Upper lobe of right lung (tissue), 1 donor: Measurements from ENCODE around the gene POFUT1. TPM values are rescaled to one million over a fixed set of nuclear protein-coding genes. Genes with fewer than 3 reads are reported as not detected.
"Not testable (repeated sequence)": the region's sequence is repeated elsewhere in the genome, so short reads cannot be mapped to it uniquely, and the experiment has no call there.

Source experiments
- ATAC-seq: fragments of 200-7000 bp; cut with Tn5 transposase; one replicate; pipeline ENCODE4 v1.9.1; 2020; ENCODE audit warnings: mild to moderate bottlenecking, moderate library complexity
- DNase-seq: peaks from one replicate; pipeline ENCODE4 v3.0.0-alpha.2; 2020
- H3K27ac ChIP-seq: fragments of 200-600 bp; one replicate; pipeline ENCODE4 v1.8.0; 2022
- H3K27me3 ChIP-seq: fragments of 200-600 bp; one replicate; pipeline ENCODE4 v1.8.0; 2022; ENCODE audit warnings: mild to moderate bottlenecking
- H3K36me3 ChIP-seq: fragments of 200-600 bp; one replicate; pipeline ENCODE4 v1.8.0; 2022
- H3K4me1 ChIP-seq: fragments of 200-600 bp; one replicate; pipeline ENCODE4 v1.8.0; 2022
- H3K4me3 ChIP-seq: fragments of 200-600 bp; one replicate; pipeline ENCODE4 v1.8.0; 2022; ENCODE audit warnings: mild to moderate bottlenecking
- H3K9me3 ChIP-seq: fragments of 200-600 bp; one replicate; pipeline ENCODE4 v1.8.0; 2022
- CTCF ChIP-seq: fragments of 200-600 bp; IDR thresholded peaks from one replicate; pipeline ENCODE4 v1.8.0; 2022; ENCODE audit warnings: antibody characterized with exemption
- intact Hi-C: fragments of 100-400 bp; cut with DNase I; formaldehyde crosslinking; loops from one replicate; pipeline ENCODE4 v1.11.0; 2022
- total RNA-seq: library from RNA; stranded (reverse); fragmentation: NEBNext Ultra II Directional; extraction: Animal tissue kit (Norgen Biotek cat#: 25700); gene quantifications from one replicate; pipeline ENCODE4 v1.2.1, GENCODE V29; 2021
- donor health status: DM: no; HTN: yes; CAD: no; lungs with severe emphysema.

Gene POFUT1
- total RNA-seq, 1 donor from 2014 or later: 31.5 TPM

- TF ChIP-seq CTCF: no peak
- intact Hi-C loops: no loop called here
Observed at GRCh38 chr20:32241807-32242206, 34.1 kb downstream of the POFUT1 start.

GRCh38 chr20:32244150-32244823, 36.6 kb downstream of the POFUT1 start:
- no peak for ATAC-seq
- H3K9me3 ChIP-seq: no peaks in the 10 kb centered on the region

More at GRCh38 chr20:32241807-32242206, 34.1 kb downstream of the POFUT1 start:
- Histone ChIP-seq H3K9me3 (no peaks in the 10 kb centered on the region), H3K27ac (no peak overlapping the region), H3K36me3 (no peaks in the 10 kb centered on the region), H3K4me1 (no peaks in the 10 kb centered on the region), H3K27me3 (no peaks in the 10 kb centered on the region), H3K4me3 (no peak overlapping the region)
- ATAC-seq: no peak
- no peak for DNase-seq

GRCh38 chr20:32244959-32245358, 37.3 kb downstream of the POFUT1 start:
- Histone ChIP-seq H3K4me1 (no peaks in the 10 kb centered on the region), H3K27ac (no peak overlapping the region), H3K27me3 (no peaks in the 10 kb centered on the region), H3K9me3 (no peaks in the 10 kb centered on the region), H3K36me3 (no peaks in the 10 kb centered on the region), H3K4me3 (no peak overlapping the region)
- DNase-seq (no peak), ATAC-seq (no peak)
- TF ChIP-seq CTCF: no peak
- intact Hi-C loops: no loop called here

More at GRCh38 chr20:32244150-32244823, 36.6 kb downstream of the POFUT1 start:
- intact Hi-C loops: no loop called here
- Histone ChIP-seq H3K4me1 (no peaks in the 10 kb centered on the region), H3K4me3 (no peak overlapping the region), H3K27me3 (no peaks in the 10 kb centered on the region), H3K36me3 (no peaks in the 10 kb centered on the region), H3K27ac (no peak overlapping the region)
- no peak for DNase-seq
- no peak for TF ChIP-seq CTCF

GRCh38 chr20:32246208-32246607, 38.5 kb downstream of the POFUT1 start:
- H3K36me3 ChIP-seq, H3K4me1 ChIP-seq, DNase-seq, H3K27ac ChIP-seq, H3K27me3 ChIP-seq, H3K4me3 ChIP-seq, intact Hi-C loops, ATAC-seq, H3K9me3 ChIP-seq: not testable (repeated sequence)

GRCh38 chr20:32248043-32248442, 40.4 kb downstream of the POFUT1 start:
- no peak overlapping the region for H3K4me3 ChIP-seq
- no peaks in the 10 kb centered on the region for H3K36me3 ChIP-seq
- no peak for TF ChIP-seq CTCF
- DNase-seq: no peak
- no peak overlapping the region for H3K27ac ChIP-seq
- intact Hi-C loops: no loop called here
- ATAC-seq: no peak
- no peaks in the 10 kb centered on the region for H3K4me1 ChIP-seq
- H3K9me3 ChIP-seq: no peaks in the 10 kb centered on the region
- no peaks in the 10 kb centered on the region for H3K27me3 ChIP-seq

- intact Hi-C loops: no loop called here
- Histone ChIP-seq H3K4me3 (no peak overlapping the region), H3K27ac (no peak overlapping the region), H3K4me1 (no peaks in the 10 kb centered on the region), H3K36me3 (no peaks in the 10 kb centered on the region), H3K27me3 (no peaks in the 10 kb centered on the region), H3K9me3 (no peaks in the 10 kb centered on the region)
- ATAC-seq: no peak
- TF ChIP-seq CTCF: no peak
- no peak for DNase-seq
Observed at GRCh38 chr20:32249030-32249738, 41.5 kb downstream of the POFUT1 start.
